Measurements from ENCODE around the gene LMNTD2. TPM values are rescaled to one million over a fixed set of nuclear protein-coding genes. Genes with fewer than 3 reads are reported as not detected.
A peak's percentile ranks its signal among the peaks of the same experiment; 100 is the strongest.

LMNTD2 gene
- total RNA-seq, 4 donors from 2014 or later, result 0.14 to 2.2 (median 0.51) TPM; not detected in 1

GRCh38 chr11:507727-508515, 52.6 kb downstream of the LMNTD2 start:
- no peaks in the 10 kb centered on the region for H3K27me3 ChIP-seq
- H3K4me1 ChIP-seq, result peaks cover 0 to 13% of the 10 kb centered on the region in 2 donors
- peak in 1 of 2 donors; percentile 19 for DNase-seq
- TF ChIP-seq CTCF (IDR thresholded peaks at IDR 0.05), result no peak
- TF ChIP-seq POLR2A (IDR thresholded peaks at IDR 0.05), result no peak
- H3K9me3 ChIP-seq, result no peaks in the 10 kb centered on the region
- H3K27ac ChIP-seq, result peak overlapping the region in 1 of 2 donors; percentile 100
- peak overlapping the region; percentile 23 to 95 for H3K4me3 ChIP-seq
- no peaks in the 10 kb centered on the region for H3K36me3 ChIP-seq
- intact Hi-C loops (cut with DNase I; ENCODE audit: low total_unique reads), result no loop called here

GRCh38 chr11:506995-507726, 53.4 kb downstream of the LMNTD2 start, which contains the start of gene RNH1:
Gene RNH1 (minus strand): TSS chr11:507242. CDS start chr11:502162, 5,080 bp downstream.
- H3K4me1 ChIP-seq, result peaks cover 0 to 19% of the 10 kb centered on the region in 2 donors
- H3K9me3 ChIP-seq, result no peaks in the 10 kb centered on the region
- peak within 1 kb of the TSS; percentile 89 to 95 for H3K4me3 ChIP-seq
- peak within 1 kb of the TSS; percentile 97 to 100 for H3K27ac ChIP-seq
- no peaks in the 10 kb centered on the region for H3K36me3 ChIP-seq
- intact Hi-C loops (cut with DNase I; ENCODE audit: low total_unique reads), result no loop called here
- TF ChIP-seq CTCF (IDR thresholded peaks at IDR 0.05), result peak in 2 of 4 experiments; percentile 5 to 16
- peak in 1 of 2 donors; percentile 73 for TF ChIP-seq POLR2A (IDR thresholded peaks at IDR 0.05)
- DNase-seq, result peak; percentile 98 to 99
- no peaks in the 10 kb centered on the region for H3K27me3 ChIP-seq

GRCh38 chr11:506238-506994, 54.1 kb downstream of the LMNTD2 start:
- intact Hi-C loops (cut with DNase I; ENCODE audit: low total_unique reads), result no loop called here
- TF ChIP-seq CTCF (IDR thresholded peaks at IDR 0.05) (peak in 1 of 4 experiments; percentile 7), POLR2A (IDR thresholded peaks at IDR 0.05) (peak; percentile 48 to 68)

GRCh38 chr11:504994-505344, 55.6 kb downstream of the LMNTD2 start:
- Histone ChIP-seq H3K9me3 (no peaks in the 10 kb centered on the region), H3K36me3 (no peaks in the 10 kb centered on the region), H3K4me1 (peaks cover 0 to 20% of the 10 kb centered on the region in 2 donors), H3K4me3 (peak overlapping the region; percentile 37 to 52), H3K27ac (peak overlapping the region; percentile 65 to 73), H3K27me3 (no peaks in the 10 kb centered on the region)
- intact Hi-C loops (cut with DNase I; ENCODE audit: low total_unique reads), result no loop called here
- no peak for DNase-seq
- no peak for TF ChIP-seq POLR2A (IDR thresholded peaks at IDR 0.05)
- TF ChIP-seq CTCF (IDR thresholded peaks at IDR 0.05), result no peak

More at GRCh38 chr11:506238-506994, 54.1 kb downstream of the LMNTD2 start:
- Histone ChIP-seq H3K9me3 (no peaks in the 10 kb centered on the region), H3K4me3 (peak overlapping the region; percentile 89 to 95), H3K4me1 (peaks cover 0 to 20% of the 10 kb centered on the region in 2 donors), H3K36me3 (no peaks in the 10 kb centered on the region), H3K27me3 (no peaks in the 10 kb centered on the region), H3K27ac (peak overlapping the region; percentile 97 to 100)
- peak; percentile 97 to 99 for DNase-seq

MicroRNAs encoded within 50 kb of the gene (microRNA counts, 767-probe panel; counts per million panel counts)
- microRNA hsa-miR-210, result 0 counts per million in 2 donors

Small RNA genes within 50 kb of the gene (microRNA-seq; reads per million reads assigned to microRNA genes)
- 37.7 reads per million, percentile 41 among the genes with 10 or more reads in this experiment for gene MIR210 (ENCODE audit: borderline microRNAs expressed, borderline replicate concordance)

Small RNA genes within 50 kb of the gene (small RNA-seq; reads per million reads assigned to genes)
- 0.85 reads per million, percentile 38 among the genes with 10 or more reads in this experiment for gene MIR210

Other genes with a start within 250 kb of the LMNTD2 start
- 100 to 1,000 TPM in 2 of 4 donors, 10 to 100 TPM in 2; 13.4 to 672 (median 239) TPM for gene IFITM1, start 246.7 kb downstream of the LMNTD2 start, total RNA-seq
- 1,000 to 10,000 TPM in 1 of 4 donors, 100 to 1,000 TPM in 2, 10 to 100 TPM in 1; 22.2 to 1,343 (median 242) TPM for gene IFITM3, start 239.9 kb downstream of the LMNTD2 start, total RNA-seq
- 10 to 100 TPM in 2 of 4 donors, 1 to 10 TPM in 2; 1.8 to 39.7 (median 19.9) TPM for gene B4GALNT4, start 191.2 kb downstream of the LMNTD2 start, total RNA-seq
- gene PKP3, start 166.5 kb downstream of the LMNTD2 start, total RNA-seq, result 1 to 10 TPM in 2 of 4 donors, under 1 TPM in 1, not detected in 1; 0.46 to 5.1 (median 1.5) TPM
- 10 to 100 TPM; 13.3 to 61.5 (median 38.4) TPM for gene SIGIRR, start 145.7 kb downstream of the LMNTD2 start, total RNA-seq
- gene ANO9, start 118.7 kb downstream of the LMNTD2 start, total RNA-seq, result 1 to 10 TPM in 2 of 4 donors, under 1 TPM in 2; 0.59 to 8.2 (median 1.1) TPM
- 10 to 100 TPM; 20.7 to 43.7 (median 22.8) TPM for gene PTDSS2, start 110.5 kb downstream of the LMNTD2 start, total RNA-seq
- gene RNH1, start 53.5 kb downstream of the LMNTD2 start, total RNA-seq, result 100 to 1,000 TPM; 111 to 175 (median 142) TPM
- 10 to 100 TPM in 3 of 4 donors, 1 to 10 TPM in 1; 5.4 to 37.6 (median 23.8) TPM for gene HRAS, start 25.2 kb downstream of the LMNTD2 start, total RNA-seq
- 1 to 10 TPM in 2 of 4 donors, not detected in 2; 1.7 to 1.9 TPM for gene LRRC56, start 23.2 kb downstream of the LMNTD2 start, total RNA-seq
- 10 to 100 TPM in 2 of 4 donors, 1 to 10 TPM in 1, under 1 TPM in 1; 0.59 to 13.1 (median 8.0) TPM for gene RASSF7, start 232 bp upstream of the LMNTD2 start, total RNA-seq
- 10 to 100 TPM in 3 of 4 donors, 1 to 10 TPM in 1; 5.0 to 45.8 (median 24.1) TPM for gene PHRF1, start 15.7 kb upstream of the LMNTD2 start, total RNA-seq
- 10 to 100 TPM in 3 of 4 donors, 1 to 10 TPM in 1; 9.1 to 33.6 (median 13.1) TPM for gene IRF7, start 55.2 kb upstream of the LMNTD2 start, total RNA-seq
- gene CDHR5, start 64.2 kb upstream of the LMNTD2 start, total RNA-seq, result under 1 TPM in 3 of 4 donors, not detected in 1; 0.26 to 0.55 (median 0.29) TPM
- gene SCT, start 66.4 kb upstream of the LMNTD2 start, total RNA-seq, result not detected
- gene DRD4, start 76.5 kb upstream of the LMNTD2 start, total RNA-seq, result 1 to 10 TPM in 1 of 4 donors, not detected in 3; 4.5 TPM
- gene DEAF1, start 134.5 kb upstream of the LMNTD2 start, total RNA-seq, result 10 to 100 TPM in 2 of 4 donors, 1 to 10 TPM in 2; 7.9 to 45.6 (median 20.4) TPM
- gene TMEM80, start 135.1 kb upstream of the LMNTD2 start, total RNA-seq, result 10 to 100 TPM in 2 of 4 donors, 1 to 10 TPM in 2; 2.6 to 35.3 (median 8.1) TPM
- gene EPS8L2, start 145.5 kb upstream of the LMNTD2 start, total RNA-seq, result 10 to 100 TPM; 12.2 to 52.8 (median 32.3) TPM
- gene TALDO1, start 186.7 kb upstream of the LMNTD2 start, total RNA-seq, result 100 to 1,000 TPM in 1 of 4 donors, 10 to 100 TPM in 3; 60.3 to 146 (median 66.9) TPM
- gene GATD1, start 216.7 kb upstream of the LMNTD2 start, total RNA-seq, result 10 to 100 TPM; 11.8 to 81.1 (median 29.3) TPM
- gene CEND1, start 229.4 kb upstream of the LMNTD2 start, total RNA-seq, result under 1 TPM in 1 of 4 donors, not detected in 3; 0.41 TPM
- 10 to 100 TPM in 1 of 4 donors, 1 to 10 TPM in 2, under 1 TPM in 1; 0.29 to 20.8 (median 5.4) TPM for gene SLC25A22, start 237.5 kb upstream of the LMNTD2 start, total RNA-seq
- 10 to 100 TPM in 2 of 4 donors, 1 to 10 TPM in 2; 1.3 to 20.2 (median 10.1) TPM for gene PIDD1, start 244.5 kb upstream of the LMNTD2 start, total RNA-seq
- gene RPLP2, start 249.2 kb upstream of the LMNTD2 start, total RNA-seq, result 1,000 to 10,000 TPM in 1 of 4 donors, 100 to 1,000 TPM in 3; 100 to 1,968 (median 496) TPM

Data from uterus (tissue), 4 donors.